SJCRH30 (cell line): ENCODE data around the gene MPRIP. TPM values are rescaled to one million over a fixed set of nuclear protein-coding genes. Genes with fewer than 3 reads are reported as not detected.
"Not testable (repeated sequence)": the region's sequence is repeated elsewhere in the genome, so short reads cannot be mapped to it uniquely, and the experiment has no call there.

Experiments
- DNase-seq, 2 experiments: peaks; one replicate each; pipeline ENCODE4 v3.0.0-alpha.2; 2015 to 2020
- H3K27ac ChIP-seq: fragments of 250-450 bp; sonication (Bioruptor Pico); 2 replicates; pipeline ENCODE4 v1.5.1; 2020; ENCODE audit warnings: mild to moderate bottlenecking, moderate library complexity
- H3K27me3 ChIP-seq: fragments of 250-450 bp; sonication (Bioruptor Pico); 2 replicates; pipeline ENCODE4 v1.5.1; 2020; ENCODE audit warnings: mild to moderate bottlenecking, moderate library complexity
- H3K36me3 ChIP-seq: fragments of 250-450 bp; sonication (Bioruptor Pico); 2 replicates; pipeline ENCODE4 v1.5.1; 2020; ENCODE audit warnings: mild to moderate bottlenecking, moderate library complexity
- H3K4me1 ChIP-seq: fragments of 250-450 bp; sonication (Bioruptor Pico); 2 replicates; pipeline ENCODE4 v1.5.1; 2020; ENCODE audit warnings: mild to moderate bottlenecking, moderate library complexity
- H3K4me3 ChIP-seq: fragments of 250-450 bp; sonication (Bioruptor Pico); 2 replicates; pipeline ENCODE4 v1.5.1; 2020; ENCODE audit warnings: mild to moderate bottlenecking, moderate library complexity
- H3K9me3 ChIP-seq: fragments of 250-450 bp; sonication (Bioruptor Pico); replicated peaks from 2 replicates; pipeline ENCODE4 v1.5.1; 2020; ENCODE audit warnings: mild to moderate bottlenecking, moderate library complexity
- total RNA-seq: library from RNA; depleted of rRNA; stranded (reverse); fragments of >200 nt; shearing (Covaris generic); gene quantifications from 2 replicates; pipeline ENCODE4 v1.2.3, GENCODE V29; 2014

The MPRIP gene
- total RNA-seq, 1 experiment from 2014 or later: 312 TPM

- DNase-seq, H3K27ac ChIP-seq, H3K9me3 ChIP-seq, H3K4me1 ChIP-seq, H3K36me3 ChIP-seq, H3K4me3 ChIP-seq, H3K27me3 ChIP-seq: not testable (repeated sequence)
Observed at GRCh38 chr17:17008621-17009397, 33.4 kb upstream of the MPRIP start.

DNA sequence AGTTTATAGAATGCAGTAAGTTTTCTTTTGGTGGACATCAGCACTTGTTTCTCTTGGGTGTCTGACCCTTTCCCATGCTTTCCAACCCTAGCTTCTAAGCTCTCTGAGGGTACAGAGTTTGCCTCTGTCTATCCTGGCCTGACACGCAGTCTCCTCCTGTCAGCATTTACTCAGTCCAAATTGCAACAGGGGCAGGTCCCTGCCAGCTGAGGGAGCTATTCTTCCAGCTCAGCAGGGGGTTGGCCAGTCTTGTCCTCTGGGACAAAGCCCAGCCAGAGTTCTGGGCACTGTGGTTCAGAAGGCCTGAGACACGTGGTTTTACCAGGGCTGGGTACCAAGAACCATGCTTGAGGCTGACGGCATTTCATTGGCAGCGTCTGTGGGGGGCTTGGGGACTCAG is 32.3 kb upstream of the MPRIP start:
- not testable (repeated sequence) for H3K27me3 ChIP-seq, H3K36me3 ChIP-seq, H3K4me1 ChIP-seq, H3K4me3 ChIP-seq, DNase-seq, H3K9me3 ChIP-seq, H3K27ac ChIP-seq

DNA sequence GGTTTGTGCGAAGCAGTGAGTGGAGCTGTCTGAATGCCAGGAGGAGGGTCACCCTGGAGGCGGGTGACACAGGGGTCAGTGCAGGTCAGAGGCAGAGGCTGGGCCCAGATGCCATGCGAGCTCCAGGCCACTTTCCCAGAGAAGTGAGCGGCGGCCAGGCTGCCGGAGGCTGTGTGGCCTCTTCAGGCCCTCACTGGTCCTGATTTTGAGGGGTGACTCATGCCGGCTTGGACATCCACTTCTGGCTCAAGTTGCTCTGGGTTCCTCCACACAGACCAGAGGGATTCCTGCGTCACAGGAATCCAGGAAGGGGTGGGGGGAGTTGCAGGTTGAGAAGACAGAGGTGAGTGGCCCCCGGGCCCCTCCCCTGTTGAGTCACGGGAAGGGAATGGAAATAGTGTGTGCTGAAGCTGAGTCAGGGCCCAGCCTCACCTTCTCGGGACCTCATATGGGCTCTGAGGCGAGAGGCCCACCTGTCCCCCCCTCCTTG is 31.7 kb upstream of the MPRIP start:
- H3K4me3 ChIP-seq, H3K4me1 ChIP-seq, H3K9me3 ChIP-seq, H3K36me3 ChIP-seq, DNase-seq, H3K27me3 ChIP-seq, H3K27ac ChIP-seq: not testable (repeated sequence)

DNA sequence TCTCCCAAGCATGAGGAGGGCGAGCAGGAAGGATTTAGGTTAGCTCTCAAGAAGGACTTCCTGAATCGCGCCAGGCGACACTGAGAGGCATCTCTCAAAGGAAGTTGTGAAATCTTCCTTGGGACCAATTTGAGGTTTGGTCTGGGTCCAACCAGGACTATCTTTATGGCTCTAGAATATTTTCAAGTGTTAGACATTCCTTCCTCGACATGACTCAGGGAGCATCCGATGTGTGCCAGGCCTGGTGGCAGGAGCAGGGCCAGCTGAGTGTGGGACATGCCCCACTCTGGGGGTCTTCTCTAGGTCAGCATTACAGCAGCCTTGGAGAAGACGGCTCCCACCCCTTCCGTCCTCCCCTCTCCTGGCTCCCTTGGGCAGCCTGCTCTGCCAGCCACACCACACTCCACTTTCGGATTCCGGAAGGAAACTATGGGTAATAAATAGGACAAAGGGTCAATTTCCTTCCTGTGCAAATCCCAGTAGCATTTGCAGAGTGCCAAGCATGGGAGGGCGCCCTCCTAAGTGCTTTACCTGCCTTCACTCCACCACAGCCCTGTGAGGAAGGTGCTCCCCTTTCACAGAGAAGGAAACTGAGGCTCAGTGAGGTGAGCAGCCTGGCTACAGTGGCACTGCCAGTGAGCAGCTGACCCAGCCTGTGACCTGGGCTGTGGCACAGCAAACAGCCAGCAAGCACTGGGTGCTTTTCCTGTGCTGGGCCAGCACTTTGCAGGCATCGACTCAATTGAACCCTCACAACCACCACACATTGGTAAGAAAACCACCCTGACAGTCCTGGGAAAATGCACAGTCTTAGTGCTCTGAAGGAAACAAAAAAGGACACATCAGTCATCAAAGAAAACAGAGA is 31.0 kb upstream of the MPRIP start:
- H3K36me3 ChIP-seq, DNase-seq, H3K4me3 ChIP-seq, H3K9me3 ChIP-seq, H3K4me1 ChIP-seq, H3K27me3 ChIP-seq, H3K27ac ChIP-seq: not testable (repeated sequence)

GRCh38 chr17:17013828-17014747 is 28.2 kb upstream of the MPRIP start:
- H3K27me3 ChIP-seq, H3K4me3 ChIP-seq, DNase-seq, H3K9me3 ChIP-seq, H3K27ac ChIP-seq, H3K4me1 ChIP-seq, H3K36me3 ChIP-seq: not testable (repeated sequence)

GRCh38 chr17:17014748-17015124 is 27.5 kb upstream of the MPRIP start:
- not testable (repeated sequence) for H3K27me3 ChIP-seq, H3K36me3 ChIP-seq, H3K4me1 ChIP-seq, H3K9me3 ChIP-seq, DNase-seq, H3K27ac ChIP-seq, H3K4me3 ChIP-seq

DNA sequence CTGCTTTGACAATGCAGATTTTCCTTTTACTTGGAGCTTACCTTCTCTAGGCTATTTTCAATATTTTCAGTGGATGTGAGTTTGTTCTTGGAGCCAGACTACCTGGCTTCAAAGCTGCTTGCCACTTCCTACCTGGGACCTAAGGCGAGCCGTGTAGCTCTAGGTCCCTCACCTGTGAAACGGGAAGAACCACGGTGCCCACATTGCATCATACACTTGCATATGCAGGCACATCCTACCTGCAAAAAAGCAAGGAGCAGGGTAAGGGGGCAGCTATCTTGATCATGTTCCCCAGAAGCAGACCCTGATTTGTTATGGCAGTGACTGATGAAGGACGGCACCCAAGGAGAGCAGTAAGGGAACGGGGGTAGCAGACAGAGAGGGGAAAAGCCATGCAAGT is 27.0 kb upstream of the MPRIP start:
- Histone ChIP-seq H3K4me1 (no peaks in the 10 kb centered on the region), H3K4me3 (no peak overlapping the region), H3K27me3 (peaks cover 4% of the 10 kb centered on the region; the same call in 1 of the 2 replicates), H3K27ac (no peak overlapping the region), H3K36me3 (no peaks in the 10 kb centered on the region), H3K9me3 (peaks cover 5% of the 10 kb centered on the region; the same call in 1 of the 2 replicates)
- DNase-seq: no peak

DNA sequence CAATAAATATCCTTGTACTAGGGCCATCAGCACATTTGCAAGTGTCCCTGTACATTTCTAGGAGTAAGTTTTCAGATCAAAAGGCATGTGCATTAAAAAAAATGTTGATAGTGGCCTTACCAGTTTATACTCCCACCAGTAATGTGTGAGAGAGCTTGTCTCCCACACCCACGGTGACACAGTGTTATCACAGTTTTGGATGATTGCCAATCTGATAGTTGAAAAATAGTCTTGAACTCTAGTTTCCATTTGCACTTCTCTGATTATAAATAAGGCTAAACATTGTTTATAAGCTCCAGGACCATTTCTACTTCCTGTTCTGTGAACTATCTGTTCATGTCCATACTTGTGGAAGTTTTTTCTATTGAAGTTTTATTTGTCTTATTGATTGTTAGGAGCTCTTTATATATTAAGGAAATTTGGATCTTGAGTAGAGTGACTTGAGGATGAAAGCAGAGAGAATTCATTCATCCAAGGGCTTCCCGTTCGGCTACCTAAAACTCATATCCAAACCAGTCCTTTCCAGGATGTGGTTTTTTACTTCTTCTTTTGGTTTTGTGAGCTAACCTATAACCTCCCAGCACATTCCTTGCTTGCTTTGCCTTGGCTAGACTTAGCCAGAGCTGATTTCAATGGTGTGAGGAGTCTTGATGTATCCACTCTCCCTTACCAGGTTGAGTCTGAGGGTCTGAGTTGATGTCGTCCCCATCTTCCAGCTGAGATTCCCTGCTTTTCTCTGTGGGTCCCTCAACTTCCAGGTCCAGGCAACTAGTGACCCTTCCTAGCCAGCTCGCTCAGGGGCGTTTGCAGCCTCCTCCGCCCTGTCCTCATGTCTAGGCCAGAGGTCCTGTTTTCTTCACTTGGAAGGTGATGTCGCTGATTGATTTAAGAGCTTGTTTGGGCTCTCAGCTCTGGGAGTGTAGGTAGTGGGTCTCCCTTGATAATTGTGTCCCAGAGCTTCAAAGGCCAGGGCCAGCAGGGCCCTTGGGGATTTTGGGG is 25.8 kb upstream of the MPRIP start:
- H3K27me3 ChIP-seq, DNase-seq, H3K4me1 ChIP-seq, H3K4me3 ChIP-seq, H3K9me3 ChIP-seq, H3K27ac ChIP-seq, H3K36me3 ChIP-seq: not testable (repeated sequence)

DNA sequence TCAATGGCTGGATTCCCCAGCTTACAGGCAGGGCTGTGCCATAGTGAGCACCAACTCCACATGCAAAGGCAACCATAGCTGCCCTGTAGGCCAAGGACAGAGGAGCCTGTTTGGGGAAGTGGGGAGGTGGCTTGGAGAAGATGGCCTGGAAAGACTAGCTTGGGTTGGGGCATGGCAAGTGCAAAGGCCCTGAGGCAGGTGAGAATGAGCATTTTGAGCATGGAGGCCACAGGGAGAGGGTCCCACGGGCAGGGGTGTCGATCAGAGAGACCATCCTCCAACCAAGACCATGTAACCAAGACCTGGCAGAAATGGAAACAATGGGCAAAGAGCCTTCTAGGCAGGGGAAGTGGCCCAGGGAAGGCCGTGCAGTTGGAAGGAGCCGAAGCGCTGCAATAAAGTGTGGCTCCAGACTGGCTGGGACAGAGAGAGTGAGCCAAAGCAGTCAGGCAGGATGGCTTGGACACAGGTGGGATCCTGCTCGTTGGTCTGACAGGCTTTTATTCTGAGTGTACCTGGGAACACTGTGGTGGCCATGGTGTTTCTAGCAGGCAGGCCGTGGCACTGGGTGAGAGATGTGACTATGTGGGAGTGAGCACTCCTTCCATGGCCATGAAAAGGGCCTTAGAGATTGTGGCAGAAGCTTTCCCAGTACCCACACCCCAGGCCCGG is 24.8 kb upstream of the MPRIP start:
- H3K36me3 ChIP-seq: no peaks in the 10 kb centered on the region
- peaks cover 15% of the 10 kb centered on the region for H3K4me1 ChIP-seq
- H3K27me3 ChIP-seq: peaks cover 4% of the 10 kb centered on the region; the same call in 1 of the 2 replicates
- no peak overlapping the region for H3K27ac ChIP-seq
- H3K9me3 ChIP-seq: peaks cover 5% of the 10 kb centered on the region; the same call in 1 of the 2 replicates
- no peak overlapping the region for H3K4me3 ChIP-seq
- DNase-seq: no peak

- Histone ChIP-seq H3K4me1 (peaks cover 15% of the 10 kb centered on the region), H3K36me3 (no peaks in the 10 kb centered on the region), H3K4me3 (no peak overlapping the region), H3K27ac (no peak overlapping the region), H3K27me3 (peaks cover 4% of the 10 kb centered on the region; the same call in 1 of the 2 replicates), H3K9me3 (peaks cover 5% of the 10 kb centered on the region; the same call in 1 of the 2 replicates)
- no peak for DNase-seq
Observed at GRCh38 chr17:17018021-17018441, 24.2 kb upstream of the MPRIP start.

GRCh38 chr17:17018612-17019429 is 23.4 kb upstream of the MPRIP start:
- no peak for DNase-seq
- H3K4me3 ChIP-seq: no peak overlapping the region
- peaks cover 15% of the 10 kb centered on the region for H3K4me1 ChIP-seq
- H3K27me3 ChIP-seq: peaks cover 4% of the 10 kb centered on the region; the same call in 1 of the 2 replicates
- peaks cover 5% of the 10 kb centered on the region; the same call in 1 of the 2 replicates for H3K9me3 ChIP-seq
- H3K27ac ChIP-seq: no peak overlapping the region
- H3K36me3 ChIP-seq: no peaks in the 10 kb centered on the region

DNA sequence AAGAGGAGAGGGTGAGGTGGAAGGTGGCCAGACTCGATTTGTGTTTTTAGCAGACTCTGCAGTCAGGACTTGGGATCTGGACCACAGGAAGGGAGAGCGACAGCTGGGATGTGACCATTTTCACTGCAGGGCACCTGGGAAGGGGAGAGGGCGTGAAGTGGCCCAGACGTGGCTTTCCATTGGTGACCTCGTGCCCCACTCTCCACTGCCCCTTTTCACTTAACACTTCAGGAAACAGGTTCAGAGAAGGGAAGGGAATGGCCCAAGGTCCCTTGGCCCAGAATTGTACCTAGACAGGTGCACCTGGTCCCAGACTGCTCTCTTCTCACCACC is 22.9 kb upstream of the MPRIP start:
- Histone ChIP-seq H3K27me3 (no peaks in the 10 kb centered on the region; the same call in 1 of the 2 replicates), H3K9me3 (peaks cover 5% of the 10 kb centered on the region; the same call in 1 of the 2 replicates), H3K4me3 (no peak overlapping the region), H3K27ac (no peak overlapping the region), H3K4me1 (peaks cover 15% of the 10 kb centered on the region), H3K36me3 (no peaks in the 10 kb centered on the region)
- DNase-seq: no peak
